ENCODE data around the gene NPTX1.

DNA sequence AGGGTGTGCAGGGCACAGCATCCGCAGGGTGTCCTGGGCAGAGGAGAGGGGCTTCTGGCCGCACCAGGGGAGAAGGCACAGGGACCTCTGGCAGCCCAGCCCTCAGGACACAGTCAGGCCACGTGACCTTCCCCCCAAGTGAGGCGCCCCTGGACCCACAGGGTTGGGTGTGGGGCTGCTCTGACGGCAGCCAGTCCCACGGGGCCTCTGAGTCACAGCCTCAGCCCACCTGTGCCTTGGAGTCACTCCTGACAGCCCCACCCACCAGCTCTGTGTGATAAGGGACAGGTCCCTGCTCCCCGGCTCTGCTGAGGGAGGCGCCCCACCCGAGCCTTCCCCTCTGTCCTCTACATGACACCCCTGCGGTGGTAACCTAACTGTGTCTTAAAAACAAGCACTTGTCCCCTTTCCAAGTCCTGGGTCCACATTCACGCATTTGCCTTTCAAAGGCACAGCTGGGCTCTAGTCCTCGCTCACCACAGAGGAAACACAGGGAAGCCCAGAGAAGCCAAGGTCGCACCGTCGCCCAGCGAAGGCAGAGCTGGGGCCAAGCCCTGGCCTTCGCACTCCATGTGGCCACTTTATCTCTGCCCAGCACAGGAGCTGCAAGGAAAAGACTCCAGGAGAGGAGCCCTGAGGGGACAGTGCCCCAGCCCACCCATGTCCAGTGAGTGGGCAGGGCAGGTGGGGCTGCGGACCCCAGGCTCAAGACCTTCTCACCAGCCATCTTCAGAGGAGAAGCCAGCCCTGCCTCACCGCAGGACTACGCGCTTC, 5.1 kb upstream of the NPTX1 start:
- TF ChIP-seq, protein P1, sequence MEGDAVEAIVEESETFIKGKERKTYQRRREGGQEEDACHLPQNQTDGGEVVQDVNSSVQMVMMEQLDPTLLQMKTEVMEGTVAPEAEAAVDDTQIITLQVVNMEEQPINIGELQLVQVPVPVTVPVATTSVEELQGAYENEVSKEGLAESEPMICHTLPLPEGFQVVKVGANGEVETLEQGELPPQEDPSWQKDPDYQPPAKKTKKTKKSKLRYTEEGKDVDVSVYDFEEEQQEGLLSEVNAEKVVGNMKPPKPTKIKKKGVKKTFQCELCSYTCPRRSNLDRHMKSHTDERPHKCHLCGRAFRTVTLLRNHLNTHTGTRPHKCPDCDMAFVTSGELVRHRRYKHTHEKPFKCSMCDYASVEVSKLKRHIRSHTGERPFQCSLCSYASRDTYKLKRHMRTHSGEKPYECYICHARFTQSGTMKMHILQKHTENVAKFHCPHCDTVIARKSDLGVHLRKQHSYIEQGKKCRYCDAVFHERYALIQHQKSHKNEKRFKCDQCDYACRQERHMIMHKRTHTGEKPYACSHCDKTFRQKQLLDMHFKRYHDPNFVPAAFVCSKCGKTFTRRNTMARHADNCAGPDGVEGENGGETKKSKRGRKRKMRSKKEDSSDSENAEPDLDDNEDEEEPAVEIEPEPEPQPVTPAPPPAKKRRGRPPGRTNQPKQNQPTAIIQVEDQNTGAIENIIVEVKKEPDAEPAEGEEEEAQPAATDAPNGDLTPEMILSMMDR (conservative IDR thresholded peaks at IDR 0.05 in 1 of 2, IDR thresholded peaks at IDR 0.05 in 1 of 2; ENCODE audit: extremely low read depth in 1 of 2, insufficient read depth in 1 of 2, low read depth in 1 of 2, low read length in 2 of 2) = no peak
- TF ChIP-seq EZH2 (IDR thresholded peaks at IDR 0.05; ENCODE audit: borderline replicate concordance, low read length) = no peak

Data from mammary epithelial cell (primary cell).